Measurements from ENCODE around the gene PANK4.

DNA sequence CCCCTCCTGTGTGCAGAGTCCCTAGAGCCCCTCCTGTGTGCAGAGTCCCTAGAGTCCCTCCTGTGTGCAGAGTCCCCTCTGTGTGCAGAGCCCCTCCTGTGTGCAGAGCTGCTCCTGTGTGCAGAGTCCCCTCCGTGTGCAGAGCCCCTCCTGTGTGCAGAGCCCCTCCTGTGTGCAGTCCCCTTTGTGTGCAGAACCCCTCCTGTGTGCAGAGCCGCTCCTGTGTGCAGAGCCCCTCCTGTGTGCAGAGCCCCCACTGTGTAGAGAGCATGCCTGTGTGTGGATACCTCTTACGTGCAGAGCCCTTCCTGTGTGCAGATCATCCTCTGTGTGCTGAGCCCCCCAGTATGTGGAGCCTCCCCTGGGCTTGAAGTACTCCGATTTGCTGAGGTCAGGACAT lies 12.0 kb upstream of the PANK4 start:
- TF ChIP-seq, protein P1, sequence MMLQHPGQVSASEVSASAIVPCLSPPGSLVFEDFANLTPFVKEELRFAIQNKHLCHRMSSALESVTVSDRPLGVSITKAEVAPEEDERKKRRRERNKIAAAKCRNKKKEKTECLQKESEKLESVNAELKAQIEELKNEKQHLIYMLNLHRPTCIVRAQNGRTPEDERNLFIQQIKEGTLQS (IDR thresholded peaks at IDR 0.05; ENCODE audit: insufficient read depth, low read depth, low read length), result no peak
- no peak for TF ChIP-seq RAD21 (IDR thresholded peaks at IDR 0.05 in 1 of 2, conservative IDR thresholded peaks at IDR 0.05 in 1 of 2; ENCODE audit: low read depth in 2 of 2, low read length in 2 of 2)
- TF ChIP-seq SIN3A (conservative IDR thresholded peaks at IDR 0.05 in 1 of 2, IDR thresholded peaks at IDR 0.05 in 1 of 2; ENCODE audit: low read depth in 1 of 2, low read length in 2 of 2), result no peak
- TF ChIP-seq, protein P2, sequence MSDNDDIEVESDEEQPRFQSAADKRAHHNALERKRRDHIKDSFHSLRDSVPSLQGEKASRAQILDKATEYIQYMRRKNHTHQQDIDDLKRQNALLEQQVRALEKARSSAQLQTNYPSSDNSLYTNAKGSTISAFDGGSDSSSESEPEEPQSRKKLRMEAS (IDR thresholded peaks at IDR 0.05), result no peak
- no peak for TF ChIP-seq ZNF274 (IDR thresholded peaks at IDR 0.05; ENCODE audit: borderline replicate concordance, extremely low read depth, low read length)
- TF ChIP-seq, protein P3, sequence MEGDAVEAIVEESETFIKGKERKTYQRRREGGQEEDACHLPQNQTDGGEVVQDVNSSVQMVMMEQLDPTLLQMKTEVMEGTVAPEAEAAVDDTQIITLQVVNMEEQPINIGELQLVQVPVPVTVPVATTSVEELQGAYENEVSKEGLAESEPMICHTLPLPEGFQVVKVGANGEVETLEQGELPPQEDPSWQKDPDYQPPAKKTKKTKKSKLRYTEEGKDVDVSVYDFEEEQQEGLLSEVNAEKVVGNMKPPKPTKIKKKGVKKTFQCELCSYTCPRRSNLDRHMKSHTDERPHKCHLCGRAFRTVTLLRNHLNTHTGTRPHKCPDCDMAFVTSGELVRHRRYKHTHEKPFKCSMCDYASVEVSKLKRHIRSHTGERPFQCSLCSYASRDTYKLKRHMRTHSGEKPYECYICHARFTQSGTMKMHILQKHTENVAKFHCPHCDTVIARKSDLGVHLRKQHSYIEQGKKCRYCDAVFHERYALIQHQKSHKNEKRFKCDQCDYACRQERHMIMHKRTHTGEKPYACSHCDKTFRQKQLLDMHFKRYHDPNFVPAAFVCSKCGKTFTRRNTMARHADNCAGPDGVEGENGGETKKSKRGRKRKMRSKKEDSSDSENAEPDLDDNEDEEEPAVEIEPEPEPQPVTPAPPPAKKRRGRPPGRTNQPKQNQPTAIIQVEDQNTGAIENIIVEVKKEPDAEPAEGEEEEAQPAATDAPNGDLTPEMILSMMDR (IDR thresholded peaks at IDR 0.05; ENCODE audit: control extremely low read depth in 1 of 3, insufficient read depth in 1 of 3, low read depth in 1 of 3, low read length in 3 of 3), result no peak

Measured in H1 (cell line).